Fibroblast of lung (primary cell): ENCODE data around the gene GLG1. TPM values are rescaled to one million over a fixed set of nuclear protein-coding genes. Genes with fewer than 3 reads are reported as not detected.

ENCODE experiments used
- DNase-seq, 2 donors: peaks; one replicate each; pipeline versions ENCODE4 v3.0.0 to v3.0.0-alpha.2; 2010; ENCODE audit warnings: low read depth in 2 of 2
- H2AFZ ChIP-seq: 2 replicates; pipeline ENCODE4 v1.5.1; 2012; ENCODE audit warnings: low read length, control low read depth, inconsistent platforms
- H3K27ac ChIP-seq: 2 replicates; pipeline ENCODE4 v1.5.1; 2011; ENCODE audit warnings: low read length, control low read depth; ENCODE audit not compliant: insufficient read depth
- H3K27me3 ChIP-seq: 2 replicates; pipeline ENCODE4 v1.5.1; 2011; ENCODE audit warnings: mild to moderate bottlenecking, low read length; ENCODE audit not compliant: control insufficient read depth, insufficient read depth
- H3K36me3 ChIP-seq: 2 replicates; pipeline ENCODE4 v1.5.1; 2011; ENCODE audit warnings: low read length; ENCODE audit not compliant: control insufficient read depth, insufficient read depth
- H3K4me1 ChIP-seq: 2 replicates; pipeline ENCODE4 v1.5.1; 2011; ENCODE audit warnings: low read length; ENCODE audit not compliant: control insufficient read depth, insufficient read depth; ENCODE audit errors: extremely low read depth
- H3K4me2 ChIP-seq: 2 replicates; pipeline ENCODE4 v1.5.1; 2011; ENCODE audit warnings: low read length, control low read depth; ENCODE audit not compliant: insufficient read depth; ENCODE audit errors: extremely low read depth
- H3K4me3 ChIP-seq, 4 experiments: fragments of 200-600 bp in 1 of 4; sonication (generic) in 1 of 4; replicated peaks in 1 of 4; 2 replicates each; pipeline ENCODE4 v1.5.1; 2011 to 2016; ENCODE audit warnings: low read length in 4 of 4, low read depth in 3 of 4, mild to moderate bottlenecking in 3 of 4, control low read depth in 2 of 4, inconsistent platforms in 1 of 4, mixed read lengths in 1 of 4; ENCODE audit not compliant: insufficient read depth in 1 of 4; ENCODE audit errors: control extremely low read depth in 1 of 4
- H3K79me2 ChIP-seq: 2 replicates; pipeline ENCODE4 v1.5.1; 2012; ENCODE audit warnings: mild to moderate bottlenecking, low read length, inconsistent platforms; ENCODE audit not compliant: control insufficient read depth, insufficient read depth
- H3K9ac ChIP-seq: 2 replicates; pipeline ENCODE4 v1.5.1; 2011; ENCODE audit warnings: mild to moderate bottlenecking, low read length, control low read depth; ENCODE audit not compliant: insufficient read depth
- H3K9me3 ChIP-seq: 2 replicates; pipeline ENCODE4 v1.5.1; 2012; ENCODE audit warnings: low read depth, low read length; ENCODE audit not compliant: control insufficient read depth, insufficient read depth
- H4K20me1 ChIP-seq: 2 replicates; pipeline ENCODE4 v1.5.1; 2011; ENCODE audit warnings: low read length; ENCODE audit not compliant: control insufficient read depth, insufficient read depth; ENCODE audit errors: extremely low read depth
- CTCF ChIP-seq, 2 donors: IDR thresholded peaks in 1 of 2; conservative IDR thresholded peaks in 1 of 2; 1 replicate in 1 of 2; 2 replicates in 1 of 2; pipeline ENCODE4 v1.5.1; 2011 to 2012; ENCODE audit warnings: low read length in 2 of 2, control low read depth in 1 of 2, inconsistent platforms in 1 of 2, low read depth in 1 of 2, mild to moderate bottlenecking in 1 of 2
- EZH2 ChIP-seq: IDR thresholded peaks from 2 replicates; pipeline ENCODE4 v1.5.1; 2012; ENCODE audit warnings: low read length, control low read depth, mild to moderate bottlenecking; ENCODE audit errors: missing control alignments
- polyA plus RNA-seq, 2 donors: library from polyadenylated mRNA; depleted of rRNA in 1 of 2; stranded (reverse) in 1 of 2; unstranded in 1 of 2; fragments of >200 nt; gene quantifications; 2 replicates each; pipeline ENCODE4 v1.2.1, GENCODE V29; 2011 to 2012; ENCODE audit warnings: missing spikeins in 1 of 2
- total RNA-seq: library from RNA; depleted of rRNA; stranded (reverse); fragments of >200 nt; gene quantifications from 2 replicates; pipeline ENCODE4 v1.2.1, GENCODE V29; 2014

The GLG1 gene
- total and polyA plus RNA-seq, 2 donors (not counting 1 experiment from before 2014, with no cell fraction given): 138 to 150 TPM

DNA sequence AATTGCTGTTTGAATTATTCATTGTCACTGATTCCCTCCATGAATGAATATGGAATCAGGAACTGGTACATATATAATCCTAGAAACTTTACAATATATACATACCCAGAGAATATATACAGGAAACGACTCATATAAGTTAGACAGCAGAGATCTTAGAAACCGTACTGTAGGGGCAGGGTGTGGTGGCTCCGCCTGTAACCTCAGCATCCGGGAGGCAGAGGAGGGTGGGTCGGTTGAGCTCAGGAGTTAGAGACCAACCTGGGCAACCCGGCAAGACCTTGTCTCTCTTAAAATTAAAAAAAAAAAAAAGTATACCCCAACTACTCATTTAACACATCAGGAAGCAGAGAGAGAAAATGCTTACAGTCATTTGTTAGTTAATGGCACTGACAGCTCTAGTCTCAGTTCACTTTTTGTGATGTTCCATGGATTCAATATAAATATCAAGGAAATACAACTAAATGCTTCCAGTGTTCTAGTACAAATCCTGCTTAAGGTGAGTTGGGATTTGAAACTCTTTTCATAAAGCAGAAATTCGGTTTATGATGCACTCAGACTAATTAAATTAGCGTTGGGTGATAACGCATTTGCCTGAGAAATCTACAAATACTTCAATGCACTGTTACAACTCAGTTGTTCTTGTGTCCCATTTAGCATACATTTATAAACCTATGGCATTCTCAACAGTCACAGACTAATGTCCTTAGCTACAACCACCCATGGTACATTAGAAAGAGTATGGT, 5.6 kb downstream of the GLG1 start:
- no peaks in the 10 kb centered on the region for H3K9me3 ChIP-seq
- no peaks in the 10 kb centered on the region for H4K20me1 ChIP-seq
- no peak for DNase-seq
- no peaks in the 10 kb centered on the region for H3K36me3 ChIP-seq
- no peak overlapping the region for H2AFZ ChIP-seq
- no peak overlapping the region for H3K27ac ChIP-seq
- TF ChIP-seq EZH2 (no peak), CTCF (conservative IDR thresholded peaks at IDR 0.05 in 1 of 2, IDR thresholded peaks at IDR 0.05 in 1 of 2; ENCODE audit: low read depth in 1 of 2, low read length in 2 of 2) (no peak)
- peaks cover 2% of the 10 kb centered on the region for H3K4me1 ChIP-seq
- H3K9ac ChIP-seq: no peak overlapping the region
- H3K27me3 ChIP-seq: no peaks in the 10 kb centered on the region
- H3K79me2 ChIP-seq: peaks cover 72% of the 10 kb centered on the region
- H3K4me2 ChIP-seq: no peak overlapping the region
- H3K4me3 ChIP-seq: no peak overlapping the region

GRCh38 chr16:74596586-74596985, 10.3 kb downstream of the GLG1 start:
- Histone ChIP-seq H3K4me3 (no peak overlapping the region), H4K20me1 (no peaks in the 10 kb centered on the region), H3K4me1 (no peaks in the 10 kb centered on the region), H2AFZ (no peak overlapping the region), H3K27ac (no peak overlapping the region), H3K79me2 (peaks cover 51% of the 10 kb centered on the region), H3K27me3 (no peaks in the 10 kb centered on the region), H3K9ac (no peak overlapping the region), H3K9me3 (no peaks in the 10 kb centered on the region), H3K4me2 (no peak overlapping the region), H3K36me3 (no peaks in the 10 kb centered on the region)
- DNase-seq: no peak
- TF ChIP-seq CTCF (conservative IDR thresholded peaks at IDR 0.05 in 1 of 2, IDR thresholded peaks at IDR 0.05 in 1 of 2; ENCODE audit: low read depth in 1 of 2, low read length in 2 of 2) (no peak), EZH2 (no peak)

DNA sequence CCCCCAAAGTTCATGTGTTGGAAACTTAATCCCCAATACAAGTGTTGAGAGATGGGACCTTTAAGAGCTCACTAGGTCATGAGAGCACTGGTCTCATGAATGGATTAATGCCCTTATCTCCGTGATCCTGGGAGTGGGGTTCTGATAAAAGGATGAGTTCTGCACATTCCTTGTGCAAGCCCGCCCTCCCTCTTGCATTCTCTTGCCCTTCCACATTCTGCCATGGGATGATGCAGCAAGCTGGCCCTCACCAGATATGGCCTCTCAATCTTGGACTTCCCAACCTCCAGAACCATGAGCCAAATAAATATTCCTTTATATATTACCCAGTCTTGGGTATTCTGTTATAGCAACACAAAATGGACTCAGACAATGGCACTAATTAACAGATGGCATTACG, 14.1 kb downstream of the GLG1 start:
- TF ChIP-seq CTCF (conservative IDR thresholded peaks at IDR 0.05 in 1 of 2, IDR thresholded peaks at IDR 0.05 in 1 of 2; ENCODE audit: low read depth in 1 of 2, low read length in 2 of 2): no peak
- TF ChIP-seq EZH2: no peak
- Histone ChIP-seq H3K27ac (no peak overlapping the region), H3K4me3 (no peak overlapping the region), H2AFZ (no peak overlapping the region), H3K9me3 (no peaks in the 10 kb centered on the region), H3K4me2 (no peak overlapping the region), H3K4me1 (no peaks in the 10 kb centered on the region), H3K79me2 (peaks cover 36% of the 10 kb centered on the region), H4K20me1 (no peaks in the 10 kb centered on the region), H3K36me3 (no peaks in the 10 kb centered on the region), H3K27me3 (no peaks in the 10 kb centered on the region), H3K9ac (no peak overlapping the region)
- DNase-seq: no peak
